WTC11 (cell line): ENCODE data around the gene CDH13. TPM values are rescaled to one million over a fixed set of nuclear protein-coding genes. Genes with fewer than 3 reads are reported as not detected.
A peak's percentile ranks its signal among the peaks of the same experiment; 100 is the strongest.

Source experiments
- ATAC-seq: fragments of 200-7000 bp; cut with Tn5 transposase; 2 replicates; pipeline ENCODE4 v1.10.0; 2021; ENCODE audit warnings: mild to moderate bottlenecking, moderate library complexity
- CTCF ChIA-PET: fragments of 300-600 bp; sonication (Branson Sonifier 250); formaldehyde crosslinking; loops from one replicate; lab custom pipeline; 2021; ENCODE audit warnings: antibody characterized with exemption; lab: Charles Lee
- POLR2A ChIA-PET: fragments of 350-600 bp; sonication (Branson Sonifier 250); formaldehyde crosslinking; loops from one replicate; lab custom pipeline; 2021; ENCODE audit warnings: antibody characterized with exemption; lab: Charles Lee
- DNase-seq: peaks from one replicate; pipeline ENCODE4 v3.0.0; 2021; ENCODE audit warnings: low spot score
- H3K27ac Mint-ChIP-seq: 2 replicates; pipeline ENCODE4 v1.8.0; 2021; ENCODE audit warnings: mixed read lengths
- H3K27me3 Mint-ChIP-seq: 2 replicates; pipeline ENCODE4 v1.8.0; 2021; ENCODE audit warnings: low read depth, mild to moderate bottlenecking, moderate library complexity, mixed read lengths
- H3K36me3 Mint-ChIP-seq: 2 replicates; pipeline ENCODE4 v1.8.0; 2021; ENCODE audit warnings: mixed read lengths
- H3K4me1 Mint-ChIP-seq: 2 replicates; pipeline ENCODE4 v1.8.0; 2022; ENCODE audit warnings: mixed read lengths
- H3K4me3 Mint-ChIP-seq: 2 replicates; pipeline ENCODE4 v1.8.0; 2021; ENCODE audit warnings: mild to moderate bottlenecking, moderate library complexity, mixed read lengths
- H3K9me3 Mint-ChIP-seq: 2 replicates; pipeline ENCODE4 v1.8.0; 2021; ENCODE audit warnings: mixed read lengths
- CBFB ChIP-seq: sonication (generic); formaldehyde crosslinking; IDR thresholded peaks from 2 replicates; pipeline ENCODE4 v1.8.1; 2022; ENCODE audit warnings: mild to moderate bottlenecking, low read depth, missing genetic modification reagents
- CREM ChIP-seq: sonication (generic); formaldehyde crosslinking; IDR thresholded peaks from 2 replicates; pipeline ENCODE4 v1.8.1; 2022; ENCODE audit warnings: mild to moderate bottlenecking, missing genetic modification reagents, moderate library complexity
- ELF4 ChIP-seq: sonication (generic); formaldehyde crosslinking; IDR thresholded peaks from 2 replicates; pipeline ENCODE4 v1.8.1; 2022; ENCODE audit warnings: low read depth, mild to moderate bottlenecking, moderate library complexity, missing genetic modification reagents
- HMGXB4 ChIP-seq: sonication (generic); formaldehyde crosslinking; IDR thresholded peaks from 2 replicates; pipeline ENCODE4 v1.8.1; 2023; ENCODE audit warnings: mild to moderate bottlenecking, moderate library complexity, missing genetic modification reagents
- JAZF1 ChIP-seq: fragments of 250-450 bp; sonication (Bioruptor Pico); IDR thresholded peaks from 2 replicates; pipeline ENCODE4 v1.9.0; 2021; ENCODE audit warnings: moderate library complexity, mild to moderate bottlenecking, inconsistent platforms
- MAX ChIP-seq: sonication (generic); formaldehyde crosslinking; IDR thresholded peaks from 2 replicates; pipeline ENCODE4 v1.8.0; 2022; ENCODE audit warnings: mild to moderate bottlenecking, missing genetic modification reagents
- MLX ChIP-seq: sonication (generic); formaldehyde crosslinking; IDR thresholded peaks from 2 replicates; pipeline ENCODE4 v1.8.1; 2023; ENCODE audit warnings: mild to moderate bottlenecking, missing genetic modification reagents, moderate library complexity
- MXD4 ChIP-seq: fragments of 250-450 bp; sonication (Bioruptor Pico); IDR thresholded peaks from 2 replicates; pipeline ENCODE4 v1.8.0; 2021; ENCODE audit warnings: mild to moderate bottlenecking, moderate library complexity, borderline replicate concordance
- NFYB ChIP-seq: sonication (generic); formaldehyde crosslinking; conservative IDR thresholded peaks from 2 replicates; pipeline ENCODE4 v1.8.0; 2022; ENCODE audit warnings: low read depth, missing genetic modification reagents
- PRRX2 ChIP-seq: fragments of 250-450 bp; sonication (Bioruptor Pico); IDR thresholded peaks from 2 replicates; pipeline ENCODE4 v1.8.0; 2021; ENCODE audit warnings: mild to moderate bottlenecking
- TEAD1 ChIP-seq: sonication (generic); formaldehyde crosslinking; IDR thresholded peaks from 2 replicates; pipeline ENCODE4 v1.8.0; 2022; ENCODE audit warnings: mild to moderate bottlenecking, missing genetic modification reagents
- ZNF138 ChIP-seq: sonication (generic); formaldehyde crosslinking; conservative IDR thresholded peaks from 2 replicates; pipeline ENCODE4 v1.8.1; 2022; ENCODE audit warnings: mild to moderate bottlenecking, moderate library complexity, missing genetic modification reagents
- ZNF263 ChIP-seq: sonication (generic); formaldehyde crosslinking; IDR thresholded peaks from 2 replicates; pipeline ENCODE4 v1.8.1; 2022; ENCODE audit warnings: low read depth, mild to moderate bottlenecking, moderate library complexity, missing genetic modification reagents
- ZNF396 ChIP-seq: fragments of 250-450 bp; sonication (Bioruptor Pico); IDR thresholded peaks from 2 replicates; pipeline ENCODE4 v1.8.0; 2021; ENCODE audit warnings: mild to moderate bottlenecking, moderate library complexity, borderline replicate concordance
- total RNA-seq: library from RNA; stranded (reverse); gene quantifications from 3 replicates; pipeline ENCODE4 v1.2.3, GENCODE V29; 2021
- TF ChIP-seq, protein P1 (sequence below): sonication (generic); formaldehyde crosslinking; IDR thresholded peaks from 2 replicates; pipeline ENCODE4 v1.8.0; 2023; ENCODE audit warnings: missing genetic modification reagents, mild to moderate bottlenecking, borderline replicate concordance
- TF ChIP-seq, protein P2 (sequence below): sonication (generic); formaldehyde crosslinking; IDR thresholded peaks from 2 replicates; pipeline ENCODE4 v1.8.1; 2023; ENCODE audit warnings: mild to moderate bottlenecking, missing genetic modification reagents
- TF ChIP-seq, protein P3 (sequence below): fragments of 250-450 bp; sonication (Bioruptor Pico); IDR thresholded peaks from 2 replicates; pipeline ENCODE4 v1.9.0; 2021; ENCODE audit warnings: mild to moderate bottlenecking, borderline replicate concordance
- TF ChIP-seq, protein P4 (sequence below): sonication (generic); formaldehyde crosslinking; conservative IDR thresholded peaks from 2 replicates; pipeline ENCODE4 v1.8.1; 2022; ENCODE audit warnings: mild to moderate bottlenecking, missing genetic modification reagents

CDH13 gene
- total RNA-seq, 1 experiment from 2014 or later: 0.81 TPM

GRCh38 chr16:82605863-82606620 is 20.7 kb upstream of the CDH13 start:
- no peaks in the 10 kb centered on the region; the same call in 1 of the 2 replicates for H3K27me3 Mint-ChIP-seq
- ATAC-seq (peak; percentile 79), DNase-seq (no peak)
- no peak overlapping the region for H3K4me3 Mint-ChIP-seq
- TF ChIP-seq TEAD1 (peak; percentile 30; the same call in 1 of the 2 replicates), ZNF263 (CRISPR knock-in tag) (no peak), CREM (CRISPR knock-in tag) (no peak), JAZF1 (CRISPR knock-in tag) (no peak)
- H3K4me1 Mint-ChIP-seq: peaks cover 40% of the 10 kb centered on the region
- H3K9me3 Mint-ChIP-seq: peaks cover 5% of the 10 kb centered on the region; the same call in 1 of the 2 replicates
- H3K27ac Mint-ChIP-seq: 0 out of 2 replicates have a peak overlapping the region, but pooled peaks have one; percentile 11
- POLR2A ChIA-PET: no interaction called here
- 0 out of 2 replicates have a peak, but pooled peaks cover 2% of the 10 kb centered on the region for H3K36me3 Mint-ChIP-seq
- CTCF ChIA-PET: interaction anchor here (0.9 to 5.4 kb wide), 6 partner anchors 19 to 750 kb away, joined by 3 to 21 read pairs (median 4); partner anchors contain the start of gene CDH13

DNA sequence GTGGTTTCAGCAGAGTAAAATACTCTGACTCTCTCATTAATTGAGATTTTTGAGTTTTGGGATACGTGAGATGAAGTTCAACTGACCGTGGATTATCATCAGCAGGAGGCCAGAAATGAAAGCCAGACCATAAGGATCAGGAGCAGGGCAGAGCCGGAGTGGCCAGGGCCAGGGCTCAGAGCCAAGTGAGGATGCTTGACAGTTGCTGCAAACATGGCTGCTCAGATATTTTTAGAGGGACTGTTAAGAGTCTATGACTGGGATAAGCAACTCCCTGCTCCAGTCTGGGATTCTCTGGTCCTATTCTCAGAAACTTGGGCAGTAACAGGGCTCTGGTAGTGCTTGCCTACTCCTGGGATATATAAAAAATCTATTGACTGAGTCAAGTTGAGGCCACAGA is 17.6 kb upstream of the CDH13 start:
- no peak overlapping the region for H3K27ac Mint-ChIP-seq
- TF ChIP-seq, protein P1, sequence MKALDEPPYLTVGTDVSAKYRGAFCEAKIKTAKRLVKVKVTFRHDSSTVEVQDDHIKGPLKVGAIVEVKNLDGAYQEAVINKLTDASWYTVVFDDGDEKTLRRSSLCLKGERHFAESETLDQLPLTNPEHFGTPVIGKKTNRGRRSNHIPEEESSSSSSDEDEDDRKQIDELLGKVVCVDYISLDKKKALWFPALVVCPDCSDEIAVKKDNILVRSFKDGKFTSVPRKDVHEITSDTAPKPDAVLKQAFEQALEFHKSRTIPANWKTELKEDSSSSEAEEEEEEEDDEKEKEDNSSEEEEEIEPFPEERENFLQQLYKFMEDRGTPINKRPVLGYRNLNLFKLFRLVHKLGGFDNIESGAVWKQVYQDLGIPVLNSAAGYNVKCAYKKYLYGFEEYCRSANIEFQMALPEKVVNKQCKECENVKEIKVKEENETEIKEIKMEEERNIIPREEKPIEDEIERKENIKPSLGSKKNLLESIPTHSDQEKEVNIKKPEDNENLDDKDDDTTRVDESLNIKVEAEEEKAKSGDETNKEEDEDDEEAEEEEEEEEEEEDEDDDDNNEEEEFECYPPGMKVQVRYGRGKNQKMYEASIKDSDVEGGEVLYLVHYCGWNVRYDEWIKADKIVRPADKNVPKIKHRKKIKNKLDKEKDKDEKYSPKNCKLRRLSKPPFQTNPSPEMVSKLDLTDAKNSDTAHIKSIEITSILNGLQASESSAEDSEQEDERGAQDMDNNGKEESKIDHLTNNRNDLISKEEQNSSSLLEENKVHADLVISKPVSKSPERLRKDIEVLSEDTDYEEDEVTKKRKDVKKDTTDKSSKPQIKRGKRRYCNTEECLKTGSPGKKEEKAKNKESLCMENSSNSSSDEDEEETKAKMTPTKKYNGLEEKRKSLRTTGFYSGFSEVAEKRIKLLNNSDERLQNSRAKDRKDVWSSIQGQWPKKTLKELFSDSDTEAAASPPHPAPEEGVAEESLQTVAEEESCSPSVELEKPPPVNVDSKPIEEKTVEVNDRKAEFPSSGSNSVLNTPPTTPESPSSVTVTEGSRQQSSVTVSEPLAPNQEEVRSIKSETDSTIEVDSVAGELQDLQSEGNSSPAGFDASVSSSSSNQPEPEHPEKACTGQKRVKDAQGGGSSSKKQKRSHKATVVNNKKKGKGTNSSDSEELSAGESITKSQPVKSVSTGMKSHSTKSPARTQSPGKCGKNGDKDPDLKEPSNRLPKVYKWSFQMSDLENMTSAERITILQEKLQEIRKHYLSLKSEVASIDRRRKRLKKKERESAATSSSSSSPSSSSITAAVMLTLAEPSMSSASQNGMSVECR (CRISPR knock-in tag): no peak
- TF ChIP-seq, protein P2, sequence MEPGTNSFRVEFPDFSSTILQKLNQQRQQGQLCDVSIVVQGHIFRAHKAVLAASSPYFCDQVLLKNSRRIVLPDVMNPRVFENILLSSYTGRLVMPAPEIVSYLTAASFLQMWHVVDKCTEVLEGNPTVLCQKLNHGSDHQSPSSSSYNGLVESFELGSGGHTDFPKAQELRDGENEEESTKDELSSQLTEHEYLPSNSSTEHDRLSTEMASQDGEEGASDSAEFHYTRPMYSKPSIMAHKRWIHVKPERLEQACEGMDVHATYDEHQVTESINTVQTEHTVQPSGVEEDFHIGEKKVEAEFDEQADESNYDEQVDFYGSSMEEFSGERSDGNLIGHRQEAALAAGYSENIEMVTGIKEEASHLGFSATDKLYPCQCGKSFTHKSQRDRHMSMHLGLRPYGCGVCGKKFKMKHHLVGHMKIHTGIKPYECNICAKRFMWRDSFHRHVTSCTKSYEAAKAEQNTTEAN (CRISPR knock-in tag): no peak
- TF ChIP-seq MXD4 (CRISPR knock-in tag): no peak
- TF ChIP-seq ZNF396 (CRISPR knock-in tag): no peak
- TF ChIP-seq MLX (CRISPR knock-in tag): no peak
- no peak for TF ChIP-seq PRRX2 (CRISPR knock-in tag)
- no peak for TF ChIP-seq ELF4 (CRISPR knock-in tag)
- TF ChIP-seq MAX (CRISPR knock-in tag): no peak
- TF ChIP-seq, protein P3, sequence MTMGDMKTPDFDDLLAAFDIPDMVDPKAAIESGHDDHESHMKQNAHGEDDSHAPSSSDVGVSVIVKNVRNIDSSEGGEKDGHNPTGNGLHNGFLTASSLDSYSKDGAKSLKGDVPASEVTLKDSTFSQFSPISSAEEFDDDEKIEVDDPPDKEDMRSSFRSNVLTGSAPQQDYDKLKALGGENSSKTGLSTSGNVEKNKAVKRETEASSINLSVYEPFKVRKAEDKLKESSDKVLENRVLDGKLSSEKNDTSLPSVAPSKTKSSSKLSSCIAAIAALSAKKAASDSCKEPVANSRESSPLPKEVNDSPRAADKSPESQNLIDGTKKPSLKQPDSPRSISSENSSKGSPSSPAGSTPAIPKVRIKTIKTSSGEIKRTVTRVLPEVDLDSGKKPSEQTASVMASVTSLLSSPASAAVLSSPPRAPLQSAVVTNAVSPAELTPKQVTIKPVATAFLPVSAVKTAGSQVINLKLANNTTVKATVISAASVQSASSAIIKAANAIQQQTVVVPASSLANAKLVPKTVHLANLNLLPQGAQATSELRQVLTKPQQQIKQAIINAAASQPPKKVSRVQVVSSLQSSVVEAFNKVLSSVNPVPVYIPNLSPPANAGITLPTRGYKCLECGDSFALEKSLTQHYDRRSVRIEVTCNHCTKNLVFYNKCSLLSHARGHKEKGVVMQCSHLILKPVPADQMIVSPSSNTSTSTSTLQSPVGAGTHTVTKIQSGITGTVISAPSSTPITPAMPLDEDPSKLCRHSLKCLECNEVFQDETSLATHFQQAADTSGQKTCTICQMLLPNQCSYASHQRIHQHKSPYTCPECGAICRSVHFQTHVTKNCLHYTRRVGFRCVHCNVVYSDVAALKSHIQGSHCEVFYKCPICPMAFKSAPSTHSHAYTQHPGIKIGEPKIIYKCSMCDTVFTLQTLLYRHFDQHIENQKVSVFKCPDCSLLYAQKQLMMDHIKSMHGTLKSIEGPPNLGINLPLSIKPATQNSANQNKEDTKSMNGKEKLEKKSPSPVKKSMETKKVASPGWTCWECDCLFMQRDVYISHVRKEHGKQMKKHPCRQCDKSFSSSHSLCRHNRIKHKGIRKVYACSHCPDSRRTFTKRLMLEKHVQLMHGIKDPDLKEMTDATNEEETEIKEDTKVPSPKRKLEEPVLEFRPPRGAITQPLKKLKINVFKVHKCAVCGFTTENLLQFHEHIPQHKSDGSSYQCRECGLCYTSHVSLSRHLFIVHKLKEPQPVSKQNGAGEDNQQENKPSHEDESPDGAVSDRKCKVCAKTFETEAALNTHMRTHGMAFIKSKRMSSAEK (CRISPR knock-in tag): no peak
- TF ChIP-seq ZNF263 (CRISPR knock-in tag): no peak
- no peak for TF ChIP-seq ZNF138 (CRISPR knock-in tag)
- no peak for TF ChIP-seq CBFB
- TF ChIP-seq, protein P4, sequence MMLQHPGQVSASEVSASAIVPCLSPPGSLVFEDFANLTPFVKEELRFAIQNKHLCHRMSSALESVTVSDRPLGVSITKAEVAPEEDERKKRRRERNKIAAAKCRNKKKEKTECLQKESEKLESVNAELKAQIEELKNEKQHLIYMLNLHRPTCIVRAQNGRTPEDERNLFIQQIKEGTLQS (CRISPR knock-in tag): no peak
- no peak for TF ChIP-seq NFYB (CRISPR knock-in tag)
- no peak for TF ChIP-seq HMGXB4 (CRISPR knock-in tag)
- TF ChIP-seq, all 79 proteins: peak for 0
- no peak for ATAC-seq
- Mint-ChIP-seq H3K9me3 (no peaks in the 10 kb centered on the region), H3K36me3 (no peaks in the 10 kb centered on the region), H3K27me3 (no peaks in the 10 kb centered on the region), H3K4me3 (no peak overlapping the region), H3K4me1 (peaks cover 27% of the 10 kb centered on the region)
- DNase-seq: no peak
- ChIA-PET POLR2A (interaction anchor here (0.7 kb wide), 1 partner anchor 351 kb away, joined by 3 read pairs; no protein-coding TSS in a partner anchor), CTCF (interaction anchor here (1.1 kb wide), 1 partner anchor 346 kb away, joined by 3 read pairs; no protein-coding TSS in a partner anchor)
